ENCODE measurements around the gene IQCC. TPM values are rescaled to one million over a fixed set of nuclear protein-coding genes. Genes with fewer than 3 reads are reported as not detected.

IQCC gene
- polyA plus RNA-seq, 4 donors: 6.8 to 10.7 (median 8.7) TPM

GRCh38 chr1:32195531-32195930 is 9.9 kb upstream of the IQCC start:
- no peak for DNase-seq (ENCODE audit: low read depth in 4 of 4, low spot score in 2 of 4)

GRCh38 chr1:32195972-32196823 is 9.3 kb upstream of the IQCC start:
- DNase-seq (ENCODE audit: low read depth in 4 of 4, low spot score in 2 of 4): no peak

- DNase-seq (ENCODE audit: low read depth in 4 of 4, low spot score in 2 of 4): no peak
These were observed 8.4 kb upstream of the IQCC start for GRCh38 chr1:32197074-32197473.

- no peak for DNase-seq (ENCODE audit: low read depth in 4 of 4, low spot score in 2 of 4)
These were observed 7.6 kb upstream of the IQCC start for GRCh38 chr1:32197837-32198236.

- no peak for DNase-seq (ENCODE audit: low read depth in 4 of 4, low spot score in 2 of 4)
These were observed 7.0 kb upstream of the IQCC start for GRCh38 chr1:32198237-32199042.

- no peak for DNase-seq (ENCODE audit: low read depth in 4 of 4, low spot score in 2 of 4)
These were observed 6.3 kb upstream of the IQCC start for GRCh38 chr1:32199043-32199716.

GRCh38 chr1:32199717-32200072 is 5.8 kb upstream of the IQCC start:
- DNase-seq (ENCODE audit: low read depth in 4 of 4, low spot score in 2 of 4): no peak

GRCh38 chr1:32200226-32201010 is 5.1 kb upstream of the IQCC start, which contains the start of gene CCDC28B:
Gene CCDC28B (plus strand): TSS chr1:32200595. CDS start chr1:32201936, 1,341 bp downstream.
- DNase-seq (ENCODE audit: low read depth in 4 of 4, low spot score in 2 of 4): peak in 1 of 4 donors; percentile 58

- DNase-seq (ENCODE audit: low read depth in 4 of 4, low spot score in 2 of 4): peak in 1 of 4 donors; percentile 50
These were observed 4.2 kb upstream of the IQCC start for GRCh38 chr1:32201011-32201855.

- DNase-seq (ENCODE audit: low read depth in 4 of 4, low spot score in 2 of 4): no peak
These were observed 519 bp upstream of the IQCC start for GRCh38 chr1:32204943-32205361.

- DNase-seq (ENCODE audit: low read depth in 4 of 4, low spot score in 2 of 4): no peak
These were observed 3.0 kb downstream of the IQCC start for GRCh38 chr1:32208469-32208868.

GRCh38 chr1:32208891-32209328 is 3.4 kb downstream of the IQCC start, which contains the start of gene DCDC2B:
Gene DCDC2B (plus strand): TSS chr1:32209089. CDS start chr1:32209094, 5 bp downstream.
- DNase-seq (ENCODE audit: low read depth in 4 of 4, low spot score in 2 of 4): peak in 1 of 4 donors; percentile 37

GRCh38 chr1:32215629-32216480 is 10.4 kb downstream of the IQCC start:
- DNase-seq (ENCODE audit: low read depth in 4 of 4, low spot score in 2 of 4): peak in 1 of 4 donors; percentile 62

GRCh38 chr1:32216566-32216965 is 11.1 kb downstream of the IQCC start:
- DNase-seq (ENCODE audit: low read depth in 4 of 4, low spot score in 2 of 4): no peak

GRCh38 chr1:32219022-32219421 is 13.6 kb downstream of the IQCC start:
- no peak for DNase-seq (ENCODE audit: low read depth in 4 of 4, low spot score in 2 of 4)

GRCh38 chr1:32220746-32221580 is 15.5 kb downstream of the IQCC start:
- no peak for DNase-seq (ENCODE audit: low read depth in 4 of 4, low spot score in 2 of 4)

- no peak for DNase-seq (ENCODE audit: low read depth in 4 of 4, low spot score in 2 of 4)
These were observed 16.1 kb downstream of the IQCC start for GRCh38 chr1:32221581-32221979.
